ENCODE results near the gene GLDN. TPM values are rescaled to one million over a fixed set of nuclear protein-coding genes. Genes with fewer than 3 reads are reported as not detected.

GLDN gene
- total RNA-seq, 4 donors from 2014 or later: 0.27 to 1.8 (median 1.2) TPM

DNA sequence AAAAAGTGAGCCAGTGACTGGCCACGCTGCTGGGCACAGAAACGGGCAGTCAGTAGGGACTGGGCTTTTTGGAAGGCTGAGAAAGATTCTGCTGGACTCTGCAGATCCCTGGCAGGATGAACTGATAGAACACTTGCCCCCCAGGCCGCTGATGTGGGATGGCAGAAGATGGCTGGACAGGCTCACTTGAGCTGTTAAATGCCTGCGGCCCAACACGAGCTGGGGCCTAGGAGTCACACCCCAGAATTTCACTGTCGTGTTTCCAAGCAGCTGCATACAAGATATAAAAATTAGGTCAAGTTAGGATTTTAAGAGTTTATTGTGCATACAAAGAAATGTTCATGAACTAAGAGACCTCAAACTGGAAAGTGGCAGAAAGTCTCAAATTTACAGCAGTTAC, 26.9 kb downstream of the GLDN start:
- Histone ChIP-seq H3K27me3 (no peaks in the 10 kb centered on the region), H3K4me3 (replicated peaks in 1 of 3) (no peak overlapping the region), H3K4me1 (peaks cover 0 to 6% of the 10 kb centered on the region in 2 donors), H3K36me3 (no peaks in the 10 kb centered on the region), H3K9me3 (no peaks in the 10 kb centered on the region), H3K27ac (no peak overlapping the region)
- intact Hi-C loops (cut with DNase I): no loop called here
- TF ChIP-seq POLR2A (IDR thresholded peaks at IDR 0.05): no peak
- TF ChIP-seq, protein P1, sequence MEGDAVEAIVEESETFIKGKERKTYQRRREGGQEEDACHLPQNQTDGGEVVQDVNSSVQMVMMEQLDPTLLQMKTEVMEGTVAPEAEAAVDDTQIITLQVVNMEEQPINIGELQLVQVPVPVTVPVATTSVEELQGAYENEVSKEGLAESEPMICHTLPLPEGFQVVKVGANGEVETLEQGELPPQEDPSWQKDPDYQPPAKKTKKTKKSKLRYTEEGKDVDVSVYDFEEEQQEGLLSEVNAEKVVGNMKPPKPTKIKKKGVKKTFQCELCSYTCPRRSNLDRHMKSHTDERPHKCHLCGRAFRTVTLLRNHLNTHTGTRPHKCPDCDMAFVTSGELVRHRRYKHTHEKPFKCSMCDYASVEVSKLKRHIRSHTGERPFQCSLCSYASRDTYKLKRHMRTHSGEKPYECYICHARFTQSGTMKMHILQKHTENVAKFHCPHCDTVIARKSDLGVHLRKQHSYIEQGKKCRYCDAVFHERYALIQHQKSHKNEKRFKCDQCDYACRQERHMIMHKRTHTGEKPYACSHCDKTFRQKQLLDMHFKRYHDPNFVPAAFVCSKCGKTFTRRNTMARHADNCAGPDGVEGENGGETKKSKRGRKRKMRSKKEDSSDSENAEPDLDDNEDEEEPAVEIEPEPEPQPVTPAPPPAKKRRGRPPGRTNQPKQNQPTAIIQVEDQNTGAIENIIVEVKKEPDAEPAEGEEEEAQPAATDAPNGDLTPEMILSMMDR (IDR thresholded peaks at IDR 0.05): no peak
- WGBS, 2 donors: 89 to 90% methylated on average over 6 of the region's 6 CpGs
- DNase-seq: no peak

DNA sequence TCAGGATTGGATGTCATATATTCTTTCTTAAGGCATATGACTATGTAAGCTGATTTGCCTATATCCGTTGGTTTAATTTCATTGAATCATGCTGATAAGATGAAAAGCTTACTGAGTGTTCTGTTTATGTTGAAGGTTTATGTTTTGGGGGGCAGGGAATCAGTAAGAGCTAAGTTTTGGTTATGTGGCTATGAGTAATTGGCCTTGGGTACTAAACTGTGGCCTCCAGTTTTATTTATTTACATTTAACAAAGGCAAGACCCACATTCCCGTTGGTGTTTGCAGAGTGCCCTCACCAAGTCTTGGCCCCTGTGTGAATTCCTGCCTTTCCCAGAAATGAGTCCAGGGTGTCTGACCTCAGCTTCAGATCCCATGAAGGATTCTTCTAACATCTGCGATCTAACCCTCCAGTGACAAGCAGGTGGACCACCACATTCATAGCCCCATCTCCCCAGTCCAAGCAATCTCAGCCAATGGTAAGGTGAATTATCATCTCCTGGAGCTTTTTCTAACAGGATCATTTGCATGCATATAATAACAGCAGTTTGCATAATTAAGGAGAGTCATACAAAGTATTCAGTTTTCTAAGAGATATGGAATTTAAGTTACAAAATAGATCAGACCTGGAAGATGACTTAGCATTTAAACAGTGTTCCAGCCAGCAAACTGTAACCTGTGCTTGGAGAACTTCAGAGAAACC, 27.4 kb downstream of the GLDN start:
- H3K36me3 ChIP-seq: no peaks in the 10 kb centered on the region
- TF ChIP-seq, protein P1 (IDR thresholded peaks at IDR 0.05): no peak
- no peak for TF ChIP-seq POLR2A (IDR thresholded peaks at IDR 0.05)
- 83 to 92% methylated on average over 3 of the region's 3 CpGs for WGBS, 2 donors
- H3K4me3 ChIP-seq (replicated peaks in 1 of 3): no peak overlapping the region
- H3K27me3 ChIP-seq: no peaks in the 10 kb centered on the region
- H3K4me1 ChIP-seq: peaks cover 0 to 6% of the 10 kb centered on the region in 2 donors
- H3K9me3 ChIP-seq: no peaks in the 10 kb centered on the region
- no peak overlapping the region for H3K27ac ChIP-seq
- intact Hi-C loops (cut with DNase I): no loop called here
- no peak for DNase-seq

DNA sequence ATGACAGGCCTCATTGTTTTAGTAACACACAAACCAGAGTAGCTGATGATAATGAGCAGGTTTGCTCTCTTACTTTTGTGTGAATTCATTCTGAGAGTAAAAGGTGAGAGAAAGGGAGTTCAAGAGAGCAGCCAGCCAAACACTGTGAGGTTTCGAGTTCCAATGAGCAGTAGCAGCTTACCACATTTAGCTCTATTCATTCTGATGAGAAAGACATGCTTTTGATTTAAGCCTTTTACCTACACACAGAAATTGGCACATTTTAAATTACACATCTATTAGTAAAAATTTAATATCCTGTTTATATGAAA, 28.0 kb downstream of the GLDN start:
- H3K4me1 ChIP-seq: peaks cover 0 to 6% of the 10 kb centered on the region in 2 donors
- intact Hi-C loops (cut with DNase I): no loop called here
- no peak for TF ChIP-seq POLR2A (IDR thresholded peaks at IDR 0.05)
- TF ChIP-seq, protein P1 (IDR thresholded peaks at IDR 0.05): no peak
- WGBS, 2 donors: 93 to 100% methylated on average over 1 of the region's 1 CpG
- no peak overlapping the region for H3K4me3 ChIP-seq (replicated peaks in 1 of 3)
- H3K9me3 ChIP-seq: no peaks in the 10 kb centered on the region
- H3K36me3 ChIP-seq: no peaks in the 10 kb centered on the region
- no peak for DNase-seq
- H3K27me3 ChIP-seq: no peaks in the 10 kb centered on the region
- H3K27ac ChIP-seq: no peak overlapping the region

DNA sequence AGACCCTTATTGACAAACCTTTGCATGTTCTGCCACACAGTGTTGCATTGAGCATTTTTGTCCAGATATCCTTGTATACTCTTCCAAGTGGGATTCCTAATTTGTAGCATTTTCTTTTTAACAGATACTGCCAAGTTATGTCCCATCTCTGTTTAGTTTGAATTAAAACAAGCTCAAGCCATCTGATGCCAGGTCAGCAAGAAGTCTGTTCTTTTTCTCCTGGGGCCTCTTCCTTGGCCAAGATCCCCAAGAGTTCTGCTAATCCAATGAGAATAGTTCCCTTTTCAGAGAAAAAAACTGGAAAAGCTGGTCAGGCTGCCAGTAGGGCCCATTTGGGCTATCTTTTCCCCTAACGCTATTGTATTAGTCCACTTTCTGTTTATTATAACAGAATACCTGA, 29.8 kb downstream of the GLDN start:
- 47 to 75% methylated on average over 1 of the region's 1 CpG for WGBS, 2 donors
- H3K36me3 ChIP-seq: no peaks in the 10 kb centered on the region
- H3K4me3 ChIP-seq (replicated peaks in 1 of 3): no peak overlapping the region
- intact Hi-C loops (cut with DNase I): no loop called here
- H3K9me3 ChIP-seq: no peaks in the 10 kb centered on the region
- TF ChIP-seq, protein P1 (IDR thresholded peaks at IDR 0.05): no peak
- TF ChIP-seq POLR2A (IDR thresholded peaks at IDR 0.05): no peak
- H3K4me1 ChIP-seq: peaks cover 0 to under 1% of the 10 kb centered on the region in 2 donors
- no peaks in the 10 kb centered on the region for H3K27me3 ChIP-seq
- DNase-seq: no peak
- H3K27ac ChIP-seq: no peak overlapping the region

DNA sequence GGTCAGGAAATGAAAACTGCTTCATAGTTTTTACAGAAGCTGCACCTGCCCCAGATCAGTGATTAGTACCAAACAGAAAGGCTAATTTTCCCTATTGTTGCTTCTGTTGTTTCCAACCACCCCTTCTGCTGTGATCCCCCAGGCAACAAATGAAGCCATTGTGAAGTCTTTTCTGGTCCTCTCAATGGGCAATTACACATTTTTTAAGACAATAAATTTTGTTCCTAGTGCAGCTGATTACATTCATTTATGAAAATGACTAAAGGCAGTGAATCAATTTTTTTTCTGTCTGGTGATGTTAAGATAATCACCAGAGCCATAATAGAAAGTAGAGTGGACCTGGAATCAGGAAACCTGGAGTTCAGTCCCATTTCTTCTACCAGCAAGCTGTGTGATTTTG, 32.7 kb downstream of the GLDN start:
- no peak for DNase-seq
- Histone ChIP-seq H3K27me3 (no peaks in the 10 kb centered on the region), H3K27ac (no peak overlapping the region), H3K9me3 (no peaks in the 10 kb centered on the region), H3K4me3 (replicated peaks in 1 of 3) (no peak overlapping the region), H3K36me3 (no peaks in the 10 kb centered on the region), H3K4me1 (peaks cover 6 to 8% of the 10 kb centered on the region in 2 donors)
- TF ChIP-seq POLR2A (IDR thresholded peaks at IDR 0.05): no peak
- TF ChIP-seq, protein P1 (IDR thresholded peaks at IDR 0.05): no peak
- intact Hi-C loops (cut with DNase I): no loop called here

Data from thyroid gland (tissue), 4 donors.